ENCODE measurements around the gene TRMT10A. TPM values are rescaled to one million over a fixed set of nuclear protein-coding genes. Genes with fewer than 3 reads are reported as not detected.

Gene TRMT10A
- total and polyA plus RNA-seq, 2 of the 13 experiments (the other 11 are each of a cell fraction or from before 2014, with no cell fraction given) = 3.9 to 12.6 TPM

DNA sequence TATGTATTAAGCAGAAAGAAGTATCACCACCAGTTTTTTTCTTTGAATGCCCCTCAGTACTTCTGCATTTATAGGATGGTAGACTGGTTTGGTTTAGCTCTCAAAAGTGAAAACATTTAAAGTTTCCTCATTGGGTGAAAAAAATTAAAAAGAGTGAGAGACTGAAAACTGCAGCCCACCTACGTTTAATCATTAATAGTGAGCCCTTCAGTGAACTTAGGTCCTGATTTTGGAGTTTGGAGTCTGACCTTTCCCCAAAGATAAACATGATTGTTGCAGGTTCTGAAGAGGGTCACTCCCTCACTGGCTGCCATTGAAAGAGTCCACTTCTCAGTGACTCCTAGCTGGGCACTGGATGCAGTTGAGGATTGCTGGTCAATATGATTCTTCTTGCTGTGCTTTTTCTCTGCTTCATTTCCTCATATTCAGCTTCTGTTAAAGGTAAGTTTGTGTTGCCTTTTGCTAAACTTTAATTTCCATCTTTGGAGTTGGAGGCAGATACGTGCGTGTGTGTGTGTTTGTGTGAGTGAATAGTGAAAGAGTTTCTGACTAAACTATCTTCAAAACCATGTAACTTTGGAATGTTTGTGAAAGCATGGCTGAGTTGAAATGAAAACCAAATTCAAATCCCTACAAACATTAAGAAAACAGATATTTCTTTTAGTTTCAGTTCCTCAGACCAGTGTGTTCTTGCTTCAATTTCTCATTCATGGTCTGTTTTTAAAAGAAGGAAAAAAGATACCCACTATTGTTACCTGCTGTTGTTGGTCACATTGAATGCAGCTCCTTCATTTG lies 10.9 kb upstream of the TRMT10A start, which contains the start of gene MTTP (continued):
- TF ChIP-seq ZNF678 (CRISPR knock-in tag; IDR thresholded peaks at IDR 0.05) = no peak
- TF ChIP-seq TAF15 (IDR thresholded peaks at IDR 0.05; ENCODE audit: low read depth, low read length, poor library complexity, severe bottlenecking) = no peak
- TF ChIP-seq, protein P1, sequence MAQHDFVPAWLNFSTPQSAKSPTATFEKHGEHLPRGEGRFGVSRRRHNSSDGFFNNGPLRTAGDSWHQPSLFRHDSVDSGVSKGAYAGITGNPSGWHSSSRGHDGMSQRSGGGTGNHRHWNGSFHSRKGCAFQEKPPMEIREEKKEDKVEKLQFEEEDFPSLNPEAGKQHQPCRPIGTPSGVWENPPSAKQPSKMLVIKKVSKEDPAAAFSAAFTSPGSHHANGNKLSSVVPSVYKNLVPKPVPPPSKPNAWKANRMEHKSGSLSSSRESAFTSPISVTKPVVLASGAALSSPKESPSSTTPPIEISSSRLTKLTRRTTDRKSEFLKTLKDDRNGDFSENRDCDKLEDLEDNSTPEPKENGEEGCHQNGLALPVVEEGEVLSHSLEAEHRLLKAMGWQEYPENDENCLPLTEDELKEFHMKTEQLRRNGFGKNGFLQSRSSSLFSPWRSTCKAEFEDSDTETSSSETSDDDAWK (CRISPR knock-in tag; IDR thresholded peaks at IDR 0.05) = no peak
- no peak for TF ChIP-seq ZNF224 (CRISPR knock-in tag; IDR thresholded peaks at IDR 0.05)
- TF ChIP-seq ZNF781 (CRISPR knock-in tag; IDR thresholded peaks at IDR 0.05; ENCODE audit: borderline replicate concordance, not compliant biosample characterization) = peak; percentile 51
- TF ChIP-seq, protein P2, sequence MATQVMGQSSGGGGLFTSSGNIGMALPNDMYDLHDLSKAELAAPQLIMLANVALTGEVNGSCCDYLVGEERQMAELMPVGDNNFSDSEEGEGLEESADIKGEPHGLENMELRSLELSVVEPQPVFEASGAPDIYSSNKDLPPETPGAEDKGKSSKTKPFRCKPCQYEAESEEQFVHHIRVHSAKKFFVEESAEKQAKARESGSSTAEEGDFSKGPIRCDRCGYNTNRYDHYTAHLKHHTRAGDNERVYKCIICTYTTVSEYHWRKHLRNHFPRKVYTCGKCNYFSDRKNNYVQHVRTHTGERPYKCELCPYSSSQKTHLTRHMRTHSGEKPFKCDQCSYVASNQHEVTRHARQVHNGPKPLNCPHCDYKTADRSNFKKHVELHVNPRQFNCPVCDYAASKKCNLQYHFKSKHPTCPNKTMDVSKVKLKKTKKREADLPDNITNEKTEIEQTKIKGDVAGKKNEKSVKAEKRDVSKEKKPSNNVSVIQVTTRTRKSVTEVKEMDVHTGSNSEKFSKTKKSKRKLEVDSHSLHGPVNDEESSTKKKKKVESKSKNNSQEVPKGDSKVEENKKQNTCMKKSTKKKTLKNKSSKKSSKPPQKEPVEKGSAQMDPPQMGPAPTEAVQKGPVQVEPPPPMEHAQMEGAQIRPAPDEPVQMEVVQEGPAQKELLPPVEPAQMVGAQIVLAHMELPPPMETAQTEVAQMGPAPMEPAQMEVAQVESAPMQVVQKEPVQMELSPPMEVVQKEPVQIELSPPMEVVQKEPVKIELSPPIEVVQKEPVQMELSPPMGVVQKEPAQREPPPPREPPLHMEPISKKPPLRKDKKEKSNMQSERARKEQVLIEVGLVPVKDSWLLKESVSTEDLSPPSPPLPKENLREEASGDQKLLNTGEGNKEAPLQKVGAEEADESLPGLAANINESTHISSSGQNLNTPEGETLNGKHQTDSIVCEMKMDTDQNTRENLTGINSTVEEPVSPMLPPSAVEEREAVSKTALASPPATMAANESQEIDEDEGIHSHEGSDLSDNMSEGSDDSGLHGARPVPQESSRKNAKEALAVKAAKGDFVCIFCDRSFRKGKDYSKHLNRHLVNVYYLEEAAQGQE (IDR thresholded peaks at IDR 0.05; ENCODE audit: borderline replicate concordance in 1 of 2, low read depth in 1 of 2, low read length in 2 of 2) = peak in 1 of 2 experiments; percentile 75; a peak in 1 of 4 replicates
- no peak for TF ChIP-seq ARHGAP35 (CRISPR knock-in tag; IDR thresholded peaks at IDR 0.05; ENCODE audit: borderline replicate concordance)
- TF ChIP-seq, protein P3, sequence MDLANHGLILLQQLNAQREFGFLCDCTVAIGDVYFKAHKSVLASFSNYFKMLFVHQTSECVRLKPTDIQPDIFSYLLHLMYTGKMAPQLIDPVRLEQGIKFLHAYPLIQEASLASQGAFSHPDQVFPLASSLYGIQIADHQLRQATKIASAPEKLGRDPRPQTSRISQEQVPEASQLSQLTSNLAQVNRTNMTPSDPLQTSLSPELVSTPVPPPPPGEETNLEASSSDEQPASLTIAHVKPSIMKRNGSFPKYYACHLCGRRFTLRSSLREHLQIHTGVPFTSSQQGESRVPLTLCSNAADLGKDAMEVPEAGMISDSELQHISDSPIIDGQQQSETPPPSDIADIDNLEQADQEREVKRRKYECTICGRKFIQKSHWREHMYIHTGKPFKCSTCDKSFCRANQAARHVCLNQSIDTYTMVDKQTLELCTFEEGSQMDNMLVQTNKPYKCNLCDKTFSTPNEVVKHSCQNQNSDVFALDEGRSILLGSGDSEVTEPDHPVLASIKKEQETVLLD (CRISPR knock-in tag; IDR thresholded peaks at IDR 0.05; ENCODE audit: low read depth) = no peak
- TF ChIP-seq REL (CRISPR knock-in tag; conservative IDR thresholded peaks at IDR 0.05) = no peak
- peak; percentile 60; the same call in 1 of the 2 replicates for TF ChIP-seq SMAD3 (CRISPR knock-in tag; IDR thresholded peaks at IDR 0.05)
- no peak for TF ChIP-seq ZNF703 (CRISPR knock-in tag; IDR thresholded peaks at IDR 0.05; ENCODE audit: borderline replicate concordance)
- TF ChIP-seq, protein P4, sequence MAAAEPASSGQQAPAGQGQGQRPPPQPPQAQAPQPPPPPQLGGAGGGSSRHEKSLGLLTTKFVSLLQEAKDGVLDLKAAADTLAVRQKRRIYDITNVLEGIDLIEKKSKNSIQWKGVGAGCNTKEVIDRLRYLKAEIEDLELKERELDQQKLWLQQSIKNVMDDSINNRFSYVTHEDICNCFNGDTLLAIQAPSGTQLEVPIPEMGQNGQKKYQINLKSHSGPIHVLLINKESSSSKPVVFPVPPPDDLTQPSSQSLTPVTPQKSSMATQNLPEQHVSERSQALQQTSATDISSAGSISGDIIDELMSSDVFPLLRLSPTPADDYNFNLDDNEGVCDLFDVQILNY (CRISPR knock-in tag; conservative IDR thresholded peaks at IDR 0.05) = no peak
- TF ChIP-seq, protein P5, sequence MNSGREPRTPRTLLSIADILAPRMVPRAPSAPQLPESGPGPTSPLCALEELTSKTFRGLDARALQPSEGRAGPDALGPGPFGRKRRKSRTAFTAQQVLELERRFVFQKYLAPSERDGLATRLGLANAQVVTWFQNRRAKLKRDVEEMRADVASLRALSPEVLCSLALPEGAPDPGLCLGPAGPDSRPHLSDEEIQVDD (CRISPR knock-in tag; IDR thresholded peaks at IDR 0.05; ENCODE audit: borderline replicate concordance) = no peak
- no peak for TF ChIP-seq ZNF17 (CRISPR knock-in tag; IDR thresholded peaks at IDR 0.05)
- no peak for TF ChIP-seq ZNF333 (CRISPR knock-in tag; IDR thresholded peaks at IDR 0.05; ENCODE audit: borderline replicate concordance)
- no peak; the same call in 1 of the 2 replicates for TF ChIP-seq ZNF274 (CRISPR knock-in tag; IDR thresholded peaks at IDR 0.05)
- TF ChIP-seq PCBP2 (optimal IDR thresholded peaks at IDR 0.05; ENCODE audit: low read depth, low read length, poor library complexity, severe bottlenecking) = no peak
- no peak for TF ChIP-seq POLR2AphosphoS2 (IDR thresholded peaks at IDR 0.05; ENCODE audit: low read depth, low read length)
- TF ChIP-seq XBP1 (CRISPR knock-in tag; IDR thresholded peaks at IDR 0.05) = no peak
- TF ChIP-seq ZNF562 (CRISPR knock-in tag; IDR thresholded peaks at IDR 0.05; ENCODE audit: borderline replicate concordance) = no peak

All from HepG2 (cell line).